Kidney epithelial cell (primary cell): Measurements from ENCODE around the gene LRRIQ3. TPM values are rescaled to one million over a fixed set of nuclear protein-coding genes. Genes with fewer than 3 reads are reported as not detected.
A peak's percentile ranks its signal among the peaks of the same experiment; 100 is the strongest.

ENCODE experiments used
- DNase-seq: peaks from one replicate; pipeline ENCODE4 v3.0.0-alpha.2; 2010; ENCODE audit warnings: low read depth
- H3K27me3 ChIP-seq: 2 replicates; pipeline ENCODE4 v1.6.0; 2011; ENCODE audit warnings: low read length; ENCODE audit not compliant: control insufficient read depth, insufficient read depth
- H3K36me3 ChIP-seq: 2 replicates; pipeline ENCODE4 v1.5.1; 2011; ENCODE audit warnings: low read length; ENCODE audit not compliant: control insufficient read depth, insufficient read depth
- H3K4me3 ChIP-seq: 2 replicates; pipeline ENCODE4 v1.5.1; 2011; ENCODE audit warnings: low read depth, mild to moderate bottlenecking, control low read depth, low read length
- total RNA-seq: library from RNA; depleted of rRNA; stranded (reverse); fragments of >200 nt; gene quantifications from 2 replicates; pipeline ENCODE4 v1.2.3, GENCODE V29; 2015
- TF ChIP-seq, protein P1 (sequence below): IDR thresholded peaks from 2 replicates; pipeline ENCODE4 v1.5.1; 2011; ENCODE audit warnings: mild to moderate bottlenecking, moderate library complexity, low read length, control low read depth, inconsistent platforms; ENCODE audit not compliant: insufficient read depth, poor library complexity, severe bottlenecking

The LRRIQ3 gene, protein sequence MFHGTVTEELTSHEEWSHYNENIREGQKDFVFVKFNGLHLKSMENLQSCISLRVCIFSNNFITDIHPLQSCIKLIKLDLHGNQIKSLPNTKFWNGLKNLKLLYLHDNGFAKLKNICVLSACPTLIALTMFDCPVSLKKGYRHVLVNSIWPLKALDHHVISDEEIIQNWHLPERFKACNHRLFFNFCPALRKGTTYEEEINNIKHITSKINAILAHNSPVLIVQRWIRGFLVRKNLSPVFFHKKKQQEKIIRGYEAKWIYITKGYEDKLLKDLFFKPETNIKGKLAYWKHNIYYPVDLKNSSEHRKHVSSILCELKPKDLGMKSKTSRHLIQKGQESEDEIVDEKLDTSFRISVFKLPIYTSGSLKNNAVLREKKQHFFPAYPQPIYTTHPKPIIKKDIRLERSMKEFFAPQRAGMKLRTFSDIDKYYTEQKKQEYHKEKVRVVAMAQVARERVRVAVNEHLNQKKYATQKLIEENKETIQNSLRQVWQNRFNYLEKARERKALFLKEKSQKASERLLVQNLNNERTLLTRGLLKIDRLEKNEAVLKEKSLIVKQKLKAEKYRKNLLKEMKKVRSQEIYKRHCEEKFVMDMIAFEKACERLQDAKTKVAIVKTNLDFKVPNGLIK
- total RNA-seq = 0.82 and 1.9 TPM in 2 replicates

DNA sequence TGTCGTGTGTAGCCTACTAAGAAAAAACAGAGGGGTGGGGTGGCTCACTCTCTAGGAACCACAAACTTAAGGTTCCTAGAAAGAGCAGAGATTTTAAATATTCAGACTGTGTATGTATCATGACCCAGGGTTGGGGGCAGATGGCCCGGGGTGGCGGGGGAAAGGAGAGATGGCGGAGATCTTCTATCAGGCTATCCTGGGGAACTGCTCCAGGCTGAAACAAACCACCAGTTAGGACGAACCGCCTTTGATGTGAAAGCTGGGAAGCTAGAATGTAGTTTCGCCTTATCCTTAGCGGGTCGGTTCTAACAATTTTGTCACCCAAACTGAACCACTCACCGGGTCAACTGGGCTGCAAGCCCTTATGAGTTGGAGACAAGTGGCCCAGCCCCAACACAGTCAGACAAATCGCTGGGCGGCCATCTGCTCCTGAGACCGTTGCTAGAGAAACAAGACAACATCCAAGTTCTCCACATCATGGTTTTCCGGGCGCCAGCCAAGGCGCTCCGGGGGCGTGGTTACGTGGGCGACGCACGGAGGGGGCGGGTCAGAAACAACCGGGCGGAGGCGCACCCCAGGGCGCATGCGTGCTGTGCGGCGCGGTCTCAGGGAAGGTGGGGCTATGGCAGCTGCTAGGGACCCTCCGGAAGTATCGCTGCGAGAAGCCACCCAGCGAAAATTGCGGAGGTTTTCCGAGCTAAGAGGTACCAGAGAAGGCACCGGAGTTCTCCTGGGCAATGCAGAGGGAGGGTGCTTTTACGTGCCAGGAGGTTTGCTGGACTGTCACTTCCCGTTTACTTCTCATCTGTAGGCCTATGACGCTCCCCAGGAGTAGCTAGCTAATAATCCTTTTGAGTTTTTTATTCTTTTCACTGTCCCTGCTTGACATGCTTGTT lies at the start of gene LRRIQ3, which contains the start of gene FPGT:
Gene LRRIQ3 (minus strand): TSS at position 520 of the 896 bp plus-strand sequence. CDS start 14,492 bp downstream, outside the sequence.
Gene FPGT (plus strand): TSS at position 586 of the 896 bp plus-strand sequence. CDS start 37 bp downstream, at position 623.
- TF ChIP-seq, protein P1, sequence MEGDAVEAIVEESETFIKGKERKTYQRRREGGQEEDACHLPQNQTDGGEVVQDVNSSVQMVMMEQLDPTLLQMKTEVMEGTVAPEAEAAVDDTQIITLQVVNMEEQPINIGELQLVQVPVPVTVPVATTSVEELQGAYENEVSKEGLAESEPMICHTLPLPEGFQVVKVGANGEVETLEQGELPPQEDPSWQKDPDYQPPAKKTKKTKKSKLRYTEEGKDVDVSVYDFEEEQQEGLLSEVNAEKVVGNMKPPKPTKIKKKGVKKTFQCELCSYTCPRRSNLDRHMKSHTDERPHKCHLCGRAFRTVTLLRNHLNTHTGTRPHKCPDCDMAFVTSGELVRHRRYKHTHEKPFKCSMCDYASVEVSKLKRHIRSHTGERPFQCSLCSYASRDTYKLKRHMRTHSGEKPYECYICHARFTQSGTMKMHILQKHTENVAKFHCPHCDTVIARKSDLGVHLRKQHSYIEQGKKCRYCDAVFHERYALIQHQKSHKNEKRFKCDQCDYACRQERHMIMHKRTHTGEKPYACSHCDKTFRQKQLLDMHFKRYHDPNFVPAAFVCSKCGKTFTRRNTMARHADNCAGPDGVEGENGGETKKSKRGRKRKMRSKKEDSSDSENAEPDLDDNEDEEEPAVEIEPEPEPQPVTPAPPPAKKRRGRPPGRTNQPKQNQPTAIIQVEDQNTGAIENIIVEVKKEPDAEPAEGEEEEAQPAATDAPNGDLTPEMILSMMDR = no peak
- no peaks in the 10 kb centered on the region for H3K36me3 ChIP-seq
- no peaks in the 10 kb centered on the region for H3K27me3 ChIP-seq
- peak; percentile 72 for DNase-seq
- H3K4me3 ChIP-seq = peak within 1 kb of the TSS; percentile 60

DNA sequence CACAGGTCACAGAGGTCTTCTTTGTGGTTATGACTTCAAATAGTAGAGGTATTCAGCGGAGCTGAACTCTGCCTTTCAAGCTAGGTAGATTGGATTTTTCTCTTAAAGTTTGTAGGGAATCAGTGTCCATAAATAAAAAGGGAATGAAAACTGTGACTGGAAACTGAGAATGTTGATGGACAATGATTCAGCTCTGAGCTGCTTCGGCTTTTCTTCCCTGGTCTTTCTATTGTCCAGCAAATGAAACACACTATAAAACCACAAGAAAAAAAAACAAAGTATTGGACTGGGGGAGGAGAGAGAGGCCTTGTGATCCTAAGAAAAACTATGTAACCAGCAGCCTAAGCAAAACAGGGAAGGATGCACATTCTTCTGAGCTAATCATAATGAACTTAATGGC lies 48.3 kb upstream of the LRRIQ3 start:
- Histone ChIP-seq H3K4me3 (no peak overlapping the region), H3K36me3 (no peaks in the 10 kb centered on the region), H3K27me3 (no peaks in the 10 kb centered on the region)
- TF ChIP-seq, protein P1 = no peak
- peak; percentile 43 for DNase-seq

DNA sequence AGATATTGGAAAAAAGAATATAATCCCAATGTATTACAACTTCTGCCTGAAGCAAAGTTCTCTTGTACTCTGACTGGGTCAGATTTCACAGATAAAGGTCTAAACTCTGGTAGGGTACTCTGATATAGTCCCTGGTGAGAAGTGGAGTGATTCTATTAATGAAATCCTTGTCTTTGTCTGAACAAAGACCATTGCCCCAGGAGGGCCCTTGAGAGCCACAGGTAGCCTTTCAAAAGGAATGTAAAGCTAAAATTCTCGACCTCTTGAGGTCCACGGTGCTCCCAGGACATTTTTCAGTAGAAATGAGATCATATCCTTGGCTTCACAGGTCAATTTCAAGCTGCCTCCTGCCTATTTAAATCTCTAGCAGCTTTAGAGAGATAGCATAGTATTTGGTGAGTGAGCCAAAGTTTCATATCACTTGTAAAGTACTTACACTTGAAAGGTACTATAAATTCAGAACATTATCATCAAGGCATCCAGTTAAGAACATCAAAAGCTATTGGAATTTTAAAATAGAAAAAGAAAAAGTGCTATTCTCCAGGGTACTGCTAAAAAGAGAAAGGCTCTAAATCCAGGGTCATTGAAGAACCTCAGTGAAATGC lies 47.3 kb upstream of the LRRIQ3 start:
- Histone ChIP-seq H3K27me3 (no peaks in the 10 kb centered on the region), H3K36me3 (no peaks in the 10 kb centered on the region), H3K4me3 (no peak overlapping the region)
- DNase-seq = no peak
- TF ChIP-seq, protein P1 = no peak

DNA sequence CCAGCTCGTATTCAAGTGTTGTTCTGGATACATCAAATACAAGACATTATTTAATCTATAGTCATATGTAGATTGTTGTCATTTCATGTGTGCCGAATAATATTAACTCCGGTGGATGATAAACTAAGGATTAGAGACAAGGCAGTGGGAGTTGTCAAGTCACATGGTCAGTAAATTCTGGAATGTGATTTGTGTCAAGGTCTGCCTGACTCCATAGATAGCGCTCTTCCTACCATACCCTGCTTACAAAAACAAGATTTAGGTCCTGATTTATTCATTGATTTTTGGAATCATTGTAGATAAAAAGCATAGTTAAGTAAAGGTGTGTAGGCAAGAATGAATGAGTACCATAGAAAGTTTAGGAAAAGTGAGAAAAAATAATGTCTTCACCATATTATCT lies 39.8 kb upstream of the LRRIQ3 start:
- Histone ChIP-seq H3K27me3 (no peaks in the 10 kb centered on the region), H3K36me3 (no peaks in the 10 kb centered on the region), H3K4me3 (no peak overlapping the region)
- DNase-seq = no peak
- TF ChIP-seq, protein P1 = no peak

DNA sequence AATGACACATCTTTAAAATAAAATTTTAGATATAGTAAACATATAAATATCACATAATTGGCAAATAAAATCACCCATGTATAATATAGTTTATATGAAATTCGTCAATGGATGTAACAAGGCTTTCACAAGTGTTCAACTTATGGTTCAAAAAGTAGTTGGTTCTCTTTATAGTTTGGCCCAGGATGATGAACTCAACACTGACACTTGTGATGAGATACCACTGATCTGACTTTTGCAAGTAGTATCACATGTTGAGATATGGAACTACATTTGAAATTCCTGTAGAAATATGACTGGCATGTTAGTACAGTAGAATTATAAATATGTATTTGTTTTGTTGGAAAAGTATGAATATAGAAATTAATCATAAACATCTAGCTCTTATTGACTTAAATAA lies 39.1 kb upstream of the LRRIQ3 start:
- TF ChIP-seq, protein P1 = no peak
- H3K36me3 ChIP-seq = no peaks in the 10 kb centered on the region
- no peak overlapping the region for H3K4me3 ChIP-seq
- H3K27me3 ChIP-seq = no peaks in the 10 kb centered on the region
- no peak for DNase-seq
